COLO668 (cell line): ENCODE data around the gene DYNLRB1.

ENCODE experiments used
- DNase-seq: peaks from one replicate; lab custom pipeline; 2025; ENCODE audit not compliant: unreplicated experiment; lab: John Stamatoyannopoulos, UW

The DYNLRB1 gene

GRCh38 chr20:34553366-34553867 lies 37.2 kb downstream of the DYNLRB1 start:
- DNase-seq = no peak

GRCh38 chr20:34557936-34558319 lies 41.7 kb downstream of the DYNLRB1 start:
- no peak for DNase-seq

GRCh38 chr20:34558320-34559218 lies 42.3 kb downstream of the DYNLRB1 start, which contains the start of gene MAP1LC3A:
Gene MAP1LC3A, plus strand, starts transcription at chr20:34558718. Its CDS starts 151 bp downstream, at chr20:34558869.
- DNase-seq = peak; percentile 92

GRCh38 chr20:34559311-34560140 lies 43.3 kb downstream of the DYNLRB1 start:
- DNase-seq = no peak

- no peak for DNase-seq
Observed at GRCh38 chr20:34560141-34560523, 43.9 kb downstream of the DYNLRB1 start.

- DNase-seq = no peak
Observed at GRCh38 chr20:34560614-34561013, 44.4 kb downstream of the DYNLRB1 start.

- no peak for DNase-seq
Observed at GRCh38 chr20:34561661-34562060, 45.4 kb downstream of the DYNLRB1 start.

GRCh38 chr20:34562641-34563040 lies 46.4 kb downstream of the DYNLRB1 start:
- DNase-seq = peak; percentile 39

- DNase-seq = no peak
Observed at GRCh38 chr20:34564833-34565232, 48.6 kb downstream of the DYNLRB1 start.

- DNase-seq = no peak
Observed at GRCh38 chr20:34566978-34567891, 51.0 kb downstream of the DYNLRB1 start.

GRCh38 chr20:34567892-34568865 lies 52.0 kb downstream of the DYNLRB1 start:
- DNase-seq = no peak

GRCh38 chr20:34569598-34569997 lies 53.4 kb downstream of the DYNLRB1 start:
- DNase-seq = no peak

- DNase-seq = no peak
Observed at GRCh38 chr20:34570859-34571306, 54.7 kb downstream of the DYNLRB1 start.

GRCh38 chr20:34571753-34572152 lies 55.5 kb downstream of the DYNLRB1 start:
- no peak for DNase-seq

- DNase-seq = no peak
Observed at GRCh38 chr20:34573541-34574300, 57.5 kb downstream of the DYNLRB1 start.

GRCh38 chr20:34574426-34574825 lies 58.2 kb downstream of the DYNLRB1 start:
- no peak for DNase-seq

- DNase-seq = no peak
Observed at GRCh38 chr20:34574861-34575260, 58.6 kb downstream of the DYNLRB1 start.

- no peak for DNase-seq
Observed at GRCh38 chr20:34575271-34575670, 59.0 kb downstream of the DYNLRB1 start.

- DNase-seq = no peak
Observed at GRCh38 chr20:34575756-34576155, 59.5 kb downstream of the DYNLRB1 start.
